WTC11 (cell line): Measurements from ENCODE around the gene CLTRN.

ENCODE experiments used
- CTCF ChIP-seq: fragments of 200-600 bp; IDR thresholded peaks from 2 replicates; pipeline ENCODE4 v1.8.0; 2022; ENCODE audit warnings: antibody characterized with exemption
- USF1 ChIP-seq: sonication (generic); formaldehyde crosslinking; IDR thresholded peaks from 2 replicates; pipeline ENCODE4 v1.8.0; 2022; ENCODE audit warnings: mild to moderate bottlenecking, missing genetic modification reagents

GRCh38 chrX:15631637-15632036 lies 33.0 kb downstream of the CLTRN start:
- no peak for TF ChIP-seq CTCF
- no peak for TF ChIP-seq USF1 (CRISPR knock-in tag)
